RPMI8226 (cell line): Measurements from ENCODE around the gene SFXN5.
"Not testable (repeated sequence)": the region's sequence is repeated elsewhere in the genome, so short reads cannot be mapped to it uniquely, and the experiment has no call there.

ENCODE experiments used
- DNase-seq: peaks from one replicate; pipeline ENCODE4 v3.0.0-alpha.2; 2015

SFXN5 gene, protein sequence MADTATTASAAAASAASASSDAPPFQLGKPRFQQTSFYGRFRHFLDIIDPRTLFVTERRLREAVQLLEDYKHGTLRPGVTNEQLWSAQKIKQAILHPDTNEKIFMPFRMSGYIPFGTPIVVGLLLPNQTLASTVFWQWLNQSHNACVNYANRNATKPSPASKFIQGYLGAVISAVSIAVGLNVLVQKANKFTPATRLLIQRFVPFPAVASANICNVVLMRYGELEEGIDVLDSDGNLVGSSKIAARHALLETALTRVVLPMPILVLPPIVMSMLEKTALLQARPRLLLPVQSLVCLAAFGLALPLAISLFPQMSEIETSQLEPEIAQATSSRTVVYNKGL

DNA sequence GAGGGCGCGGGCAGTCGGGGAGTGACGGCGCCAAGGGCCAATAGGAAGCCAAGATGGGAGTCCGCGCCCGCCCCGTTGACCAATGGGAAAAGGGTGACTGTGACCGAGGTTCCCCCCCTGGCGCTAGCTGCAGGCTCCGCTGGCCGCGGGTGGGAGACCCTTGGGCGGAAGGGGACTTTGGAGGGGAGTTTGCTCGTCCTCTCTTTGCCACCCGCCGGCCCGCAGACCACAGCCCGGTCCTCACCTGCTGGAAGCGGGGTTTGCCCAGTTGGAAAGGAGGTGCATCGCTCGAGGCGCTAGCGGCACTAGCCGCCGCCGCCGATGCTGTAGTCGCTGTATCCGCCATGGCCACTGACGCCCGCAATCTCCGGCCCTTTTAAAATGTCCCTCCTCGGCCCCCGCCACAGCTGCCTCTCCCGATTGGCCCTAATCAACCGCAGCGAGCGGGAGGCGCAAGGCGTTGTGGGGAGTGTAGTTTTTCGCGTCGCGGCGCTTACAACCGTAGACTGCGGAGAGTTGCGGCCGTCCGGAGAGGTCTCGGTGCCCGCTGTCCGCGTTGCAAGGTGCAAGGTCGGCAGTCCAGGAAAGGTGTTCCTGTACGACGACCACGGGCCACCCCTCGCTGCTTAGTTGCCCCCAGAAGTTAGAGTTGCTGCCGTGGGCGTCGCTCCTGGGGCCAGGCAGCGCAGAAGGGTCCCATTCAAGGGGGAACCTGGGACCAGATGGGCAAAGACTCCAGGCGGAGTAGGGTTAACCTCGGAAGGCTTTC, at the start of gene SFXN5:
TSS of gene SFXN5 (minus strand) at position 353 of the 769 bp plus-strand sequence. CDS start at position 346, 7 bp downstream.
- peak; percentile 97 for DNase-seq

GRCh38 chr2:73119611-73120239, 48.2 kb upstream of the SFXN5 start:
- not testable (repeated sequence) for DNase-seq

- DNase-seq: no peak
These were observed 45.9 kb upstream of the SFXN5 start for GRCh38 chr2:73117441-73117840.

GRCh38 chr2:73116182-73116960, 44.9 kb upstream of the SFXN5 start:
- no peak for DNase-seq

DNA sequence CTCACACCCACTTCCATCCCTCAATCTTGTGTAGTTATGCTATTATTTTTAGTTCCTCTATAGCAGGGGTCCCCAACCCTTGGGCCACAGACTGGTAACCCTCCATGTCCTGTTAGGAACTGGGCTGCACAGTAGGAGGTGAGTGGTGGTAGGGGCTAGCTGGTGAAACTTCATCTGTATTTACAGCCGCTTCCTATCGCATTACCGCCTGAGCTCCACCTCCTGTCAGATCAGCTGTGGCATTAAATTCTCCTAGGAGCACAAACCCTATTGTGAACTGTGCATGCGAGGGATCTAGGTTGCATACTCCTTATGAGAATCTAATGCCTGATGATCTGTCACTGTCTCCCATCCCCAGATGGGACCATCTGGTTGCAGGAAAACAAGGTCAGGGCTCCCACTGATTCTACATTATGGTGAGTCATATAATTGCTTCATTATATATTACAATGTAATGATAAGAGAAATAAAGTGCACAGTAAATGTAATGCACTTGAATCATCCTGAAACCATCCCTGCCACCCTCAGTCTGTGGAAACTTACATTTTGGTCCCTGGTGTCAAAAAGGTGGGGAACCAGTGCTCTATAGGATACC, 42.9 kb upstream of the SFXN5 start:
- DNase-seq: no peak

GRCh38 chr2:73112913-73113854, 41.7 kb upstream of the SFXN5 start, which contains the start of gene RAB11FIP5:
RAB11FIP5 (minus strand) TSS chr2:73112948; CDS start chr2:73112777, 171 bp downstream.
- peak; percentile 87 for DNase-seq

DNA sequence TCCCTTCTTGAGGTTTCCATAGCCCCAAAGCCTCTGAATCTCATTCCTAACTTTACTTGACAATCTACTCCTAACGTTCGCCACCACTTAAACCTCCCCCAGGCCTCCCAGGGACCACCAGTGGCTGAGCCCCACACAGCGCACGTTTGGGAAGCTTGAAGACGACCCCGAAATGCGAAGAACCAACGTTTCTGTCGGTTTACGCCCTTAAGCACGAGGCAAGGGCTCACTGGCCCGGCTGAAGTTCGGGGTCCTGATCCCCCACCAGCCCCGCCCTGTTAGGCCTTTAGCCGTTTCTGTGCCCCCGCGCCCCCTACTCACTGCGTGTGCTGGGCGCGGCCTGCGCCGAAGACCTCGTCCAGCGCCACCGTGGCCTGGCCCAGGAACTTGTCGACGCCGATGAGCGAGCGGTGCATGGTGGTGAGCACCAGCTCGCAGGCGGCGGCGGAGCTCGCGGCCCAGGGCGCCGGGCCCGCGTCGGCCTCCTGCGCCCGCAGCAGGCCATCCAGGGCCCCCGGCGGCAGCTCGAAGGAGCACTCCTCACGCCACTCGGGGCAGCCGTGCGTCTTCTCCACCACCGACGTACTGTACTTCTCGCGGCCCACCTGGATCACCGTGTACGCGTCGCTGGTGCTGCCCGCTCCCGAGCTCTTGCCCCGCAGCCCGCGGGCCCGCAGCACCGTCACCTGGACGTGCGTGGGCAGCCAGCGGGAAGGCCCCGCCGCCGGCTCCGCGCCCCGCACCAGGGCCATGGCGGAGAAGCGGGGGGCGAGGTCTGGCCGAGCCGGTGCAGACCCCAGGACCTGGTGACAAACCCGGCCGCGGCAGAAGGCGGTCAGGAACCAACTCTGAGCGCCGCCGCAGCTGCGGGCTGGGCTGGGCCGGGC, 40.8 kb upstream of the SFXN5 start:
- peak; percentile 71 for DNase-seq

GRCh38 chr2:73111073-73112025, 39.8 kb upstream of the SFXN5 start:
- DNase-seq: peak; percentile 80

DNA sequence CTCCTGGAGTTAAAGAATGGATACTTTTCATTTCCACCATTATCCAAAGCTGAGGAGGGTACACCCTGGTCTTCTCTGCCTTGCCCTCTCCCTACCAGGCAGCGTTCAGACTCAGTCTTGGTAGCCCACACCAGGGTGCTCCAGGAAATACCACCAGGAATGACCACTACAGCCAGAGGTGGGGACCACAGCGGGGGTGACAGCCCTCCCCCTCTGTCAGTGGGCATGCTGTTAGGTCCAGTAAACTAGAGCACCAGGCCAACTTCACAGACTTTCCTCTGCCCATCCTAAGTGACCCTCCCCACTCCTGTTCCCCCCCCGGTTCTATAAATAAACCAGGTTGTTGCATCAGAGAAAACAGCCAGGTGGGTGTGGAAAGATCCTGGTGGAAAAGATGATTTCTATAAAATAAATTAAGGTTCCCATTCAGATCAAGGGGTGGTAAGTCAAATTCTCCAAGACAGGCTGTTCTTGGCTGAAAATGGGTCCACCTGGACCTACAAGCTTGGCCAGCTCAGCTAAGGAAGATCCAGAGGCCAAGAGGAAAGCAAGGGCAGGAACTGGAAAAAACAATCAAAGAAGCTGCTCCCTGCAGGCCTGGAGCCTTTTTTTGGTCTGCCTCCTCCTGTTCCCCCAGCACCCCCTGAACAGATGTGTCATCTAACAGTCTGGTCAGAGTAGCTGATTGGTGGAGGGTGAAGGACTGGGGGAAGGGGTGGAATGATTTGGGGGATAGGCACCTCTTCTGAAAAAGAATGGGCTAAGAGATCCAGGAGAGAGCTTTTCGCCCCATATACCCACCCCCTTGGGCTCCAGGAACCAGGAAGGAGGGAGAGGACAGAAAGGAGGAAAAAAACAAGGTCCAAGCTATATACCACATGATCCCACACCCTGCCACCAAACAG, 38.9 kb upstream of the SFXN5 start:
- no peak for DNase-seq

- no peak for DNase-seq
These were observed 38.1 kb upstream of the SFXN5 start for GRCh38 chr2:73109431-73110167.

- DNase-seq: peak; percentile 94
These were observed 35.9 kb upstream of the SFXN5 start for GRCh38 chr2:73107211-73107926.

DNA sequence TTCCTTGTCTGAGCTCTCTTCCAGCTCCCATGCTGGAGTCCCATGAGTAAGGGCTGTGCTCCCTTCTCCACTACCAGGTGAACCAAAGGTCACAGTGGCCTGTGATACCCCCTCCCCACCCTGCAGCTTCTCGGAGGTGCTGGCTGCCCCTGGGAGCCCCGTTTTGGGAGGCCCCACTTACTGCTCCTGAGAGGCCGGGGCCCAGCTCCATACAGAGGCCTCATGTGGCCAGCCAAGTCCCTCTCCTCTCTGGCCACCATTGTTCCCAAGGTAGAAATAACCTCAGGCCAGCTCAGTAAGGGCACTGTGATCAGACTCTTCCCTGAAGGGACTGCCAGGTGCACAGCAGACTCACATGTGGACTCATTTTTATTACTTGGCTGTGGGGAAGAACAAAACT, 35.3 kb upstream of the SFXN5 start:
- no peak for DNase-seq

DNA sequence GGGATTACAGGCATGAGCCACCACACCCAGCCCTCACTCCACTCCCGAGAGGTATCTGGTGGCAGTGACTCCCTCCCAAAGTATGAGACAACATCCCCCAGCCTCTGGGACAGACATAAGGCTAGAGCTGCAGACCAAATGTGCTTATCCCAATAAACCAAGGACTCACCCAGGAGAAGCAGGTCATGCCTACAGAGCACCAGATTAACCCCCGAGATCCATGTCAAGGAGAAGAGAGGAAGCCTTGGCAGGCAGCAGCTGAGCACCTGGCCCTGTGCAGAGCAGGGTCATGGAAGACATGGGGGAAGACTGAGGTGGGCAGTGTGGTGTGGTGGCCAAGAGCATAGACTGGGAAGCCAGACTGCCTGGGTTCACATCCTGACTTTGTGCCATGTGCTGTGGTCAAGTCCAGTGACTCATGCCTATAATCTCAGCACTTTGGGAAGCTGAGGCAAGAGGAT, 34.0 kb upstream of the SFXN5 start:
- DNase-seq: no peak

- DNase-seq: no peak
These were observed 33.4 kb upstream of the SFXN5 start for GRCh38 chr2:73104933-73105332.

DNA sequence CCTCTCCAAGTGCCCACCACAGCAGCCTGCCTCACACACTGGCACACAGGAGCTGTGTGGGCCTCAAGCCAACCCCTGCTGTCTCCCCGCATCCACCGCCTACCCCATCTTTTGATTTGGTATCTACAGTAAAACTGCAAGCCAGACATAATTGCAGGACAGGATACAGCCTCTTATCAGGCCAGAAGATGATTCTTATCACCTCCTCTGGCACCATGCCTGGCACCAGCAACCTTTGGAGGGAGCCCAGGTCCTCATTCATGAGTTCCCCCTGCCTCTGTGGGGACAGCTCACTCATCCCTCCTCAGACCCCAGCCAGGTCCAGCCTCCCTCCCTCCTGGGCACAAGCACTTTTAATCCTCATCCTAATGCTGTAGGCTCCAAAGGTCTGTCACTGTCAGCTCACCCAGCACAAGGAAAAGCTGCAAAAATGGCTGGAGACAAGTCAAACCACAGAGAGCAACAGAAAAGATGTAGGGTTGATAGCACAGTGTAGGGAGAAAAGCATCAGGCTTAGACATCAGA, 31.6 kb upstream of the SFXN5 start:
- no peak for DNase-seq
